ENCODE results near the gene NDUFAF3.

DNA sequence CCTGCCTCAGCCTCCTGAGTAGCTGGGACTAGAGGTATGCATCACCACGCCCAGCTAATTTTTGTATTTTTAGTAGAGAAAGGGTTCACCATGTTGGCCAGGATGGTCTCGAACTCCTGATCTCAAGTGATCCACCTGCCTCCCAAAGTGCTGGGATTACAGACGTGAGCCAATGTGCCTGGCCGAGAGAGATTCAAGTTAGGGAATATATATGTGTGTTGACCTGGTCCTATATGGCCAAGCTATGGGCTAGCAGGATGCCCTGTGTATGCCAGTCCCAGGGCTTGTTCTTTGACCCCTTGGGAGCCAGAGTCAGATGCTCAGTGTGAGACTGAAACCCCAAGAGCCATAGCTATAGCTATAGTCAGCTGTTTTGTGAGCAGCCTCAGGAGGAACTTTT lies 1.9 kb downstream of the NDUFAF3 start:
- TF ChIP-seq, protein P1, sequence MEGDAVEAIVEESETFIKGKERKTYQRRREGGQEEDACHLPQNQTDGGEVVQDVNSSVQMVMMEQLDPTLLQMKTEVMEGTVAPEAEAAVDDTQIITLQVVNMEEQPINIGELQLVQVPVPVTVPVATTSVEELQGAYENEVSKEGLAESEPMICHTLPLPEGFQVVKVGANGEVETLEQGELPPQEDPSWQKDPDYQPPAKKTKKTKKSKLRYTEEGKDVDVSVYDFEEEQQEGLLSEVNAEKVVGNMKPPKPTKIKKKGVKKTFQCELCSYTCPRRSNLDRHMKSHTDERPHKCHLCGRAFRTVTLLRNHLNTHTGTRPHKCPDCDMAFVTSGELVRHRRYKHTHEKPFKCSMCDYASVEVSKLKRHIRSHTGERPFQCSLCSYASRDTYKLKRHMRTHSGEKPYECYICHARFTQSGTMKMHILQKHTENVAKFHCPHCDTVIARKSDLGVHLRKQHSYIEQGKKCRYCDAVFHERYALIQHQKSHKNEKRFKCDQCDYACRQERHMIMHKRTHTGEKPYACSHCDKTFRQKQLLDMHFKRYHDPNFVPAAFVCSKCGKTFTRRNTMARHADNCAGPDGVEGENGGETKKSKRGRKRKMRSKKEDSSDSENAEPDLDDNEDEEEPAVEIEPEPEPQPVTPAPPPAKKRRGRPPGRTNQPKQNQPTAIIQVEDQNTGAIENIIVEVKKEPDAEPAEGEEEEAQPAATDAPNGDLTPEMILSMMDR (conservative IDR thresholded peaks at IDR 0.05 in 1 of 2, IDR thresholded peaks at IDR 0.05 in 1 of 2; ENCODE audit: extremely low read depth in 1 of 2, insufficient read depth in 1 of 2, low read depth in 1 of 2, low read length in 2 of 2): no peak
- TF ChIP-seq EZH2 (IDR thresholded peaks at IDR 0.05; ENCODE audit: borderline replicate concordance, low read length): no peak

Data from mammary epithelial cell (primary cell).